ENCODE measurements around the gene ZNF396.

The ZNF396 gene

DNA sequence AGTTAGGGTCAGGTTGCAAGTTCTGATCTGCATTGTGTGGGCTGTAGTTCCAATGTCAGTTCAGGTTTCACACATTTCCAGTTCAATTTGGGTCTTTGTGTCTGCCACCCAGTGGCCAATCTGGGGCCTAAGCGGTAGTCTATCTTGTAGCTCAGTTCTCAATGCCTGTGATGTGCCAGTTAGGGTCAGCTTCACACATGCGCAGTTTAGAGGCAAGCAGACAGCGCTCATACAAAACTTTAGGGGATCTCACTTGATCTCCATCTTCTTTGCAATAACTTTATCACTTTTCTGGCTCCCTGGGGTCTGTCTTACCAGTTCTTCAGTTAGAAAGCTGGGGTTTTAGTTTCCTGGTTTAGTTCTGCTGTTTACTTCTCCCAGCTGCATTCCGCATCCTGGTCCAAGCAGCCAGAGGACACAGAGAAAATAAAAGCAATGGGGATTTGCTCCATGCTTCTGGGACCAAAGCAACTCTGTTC is 22.0 kb downstream of the ZNF396 start:
- H3K4me3 ChIP-seq (replicated peaks; ENCODE audit: insufficient read depth, low read length), result no peak overlapping the region
- peak; percentile 51 to 77 for DNase-seq (ENCODE audit: low read depth in 1 of 2, low spot score in 1 of 2)
- H3K27me3 ChIP-seq (ENCODE audit: insufficient read depth, poor library complexity, severe bottlenecking), result no peaks in the 10 kb centered on the region
- H3K27ac ChIP-seq (replicated peaks), result no peak overlapping the region
- TF ChIP-seq, protein P1, sequence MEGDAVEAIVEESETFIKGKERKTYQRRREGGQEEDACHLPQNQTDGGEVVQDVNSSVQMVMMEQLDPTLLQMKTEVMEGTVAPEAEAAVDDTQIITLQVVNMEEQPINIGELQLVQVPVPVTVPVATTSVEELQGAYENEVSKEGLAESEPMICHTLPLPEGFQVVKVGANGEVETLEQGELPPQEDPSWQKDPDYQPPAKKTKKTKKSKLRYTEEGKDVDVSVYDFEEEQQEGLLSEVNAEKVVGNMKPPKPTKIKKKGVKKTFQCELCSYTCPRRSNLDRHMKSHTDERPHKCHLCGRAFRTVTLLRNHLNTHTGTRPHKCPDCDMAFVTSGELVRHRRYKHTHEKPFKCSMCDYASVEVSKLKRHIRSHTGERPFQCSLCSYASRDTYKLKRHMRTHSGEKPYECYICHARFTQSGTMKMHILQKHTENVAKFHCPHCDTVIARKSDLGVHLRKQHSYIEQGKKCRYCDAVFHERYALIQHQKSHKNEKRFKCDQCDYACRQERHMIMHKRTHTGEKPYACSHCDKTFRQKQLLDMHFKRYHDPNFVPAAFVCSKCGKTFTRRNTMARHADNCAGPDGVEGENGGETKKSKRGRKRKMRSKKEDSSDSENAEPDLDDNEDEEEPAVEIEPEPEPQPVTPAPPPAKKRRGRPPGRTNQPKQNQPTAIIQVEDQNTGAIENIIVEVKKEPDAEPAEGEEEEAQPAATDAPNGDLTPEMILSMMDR (IDR thresholded peaks at IDR 0.05; ENCODE audit: insufficient read depth, low read length), result peak; percentile 76
- no peak for TF ChIP-seq SPI1 (IDR thresholded peaks at IDR 0.05; ENCODE audit: borderline replicate concordance, low read depth)
- TF ChIP-seq, protein P2, sequence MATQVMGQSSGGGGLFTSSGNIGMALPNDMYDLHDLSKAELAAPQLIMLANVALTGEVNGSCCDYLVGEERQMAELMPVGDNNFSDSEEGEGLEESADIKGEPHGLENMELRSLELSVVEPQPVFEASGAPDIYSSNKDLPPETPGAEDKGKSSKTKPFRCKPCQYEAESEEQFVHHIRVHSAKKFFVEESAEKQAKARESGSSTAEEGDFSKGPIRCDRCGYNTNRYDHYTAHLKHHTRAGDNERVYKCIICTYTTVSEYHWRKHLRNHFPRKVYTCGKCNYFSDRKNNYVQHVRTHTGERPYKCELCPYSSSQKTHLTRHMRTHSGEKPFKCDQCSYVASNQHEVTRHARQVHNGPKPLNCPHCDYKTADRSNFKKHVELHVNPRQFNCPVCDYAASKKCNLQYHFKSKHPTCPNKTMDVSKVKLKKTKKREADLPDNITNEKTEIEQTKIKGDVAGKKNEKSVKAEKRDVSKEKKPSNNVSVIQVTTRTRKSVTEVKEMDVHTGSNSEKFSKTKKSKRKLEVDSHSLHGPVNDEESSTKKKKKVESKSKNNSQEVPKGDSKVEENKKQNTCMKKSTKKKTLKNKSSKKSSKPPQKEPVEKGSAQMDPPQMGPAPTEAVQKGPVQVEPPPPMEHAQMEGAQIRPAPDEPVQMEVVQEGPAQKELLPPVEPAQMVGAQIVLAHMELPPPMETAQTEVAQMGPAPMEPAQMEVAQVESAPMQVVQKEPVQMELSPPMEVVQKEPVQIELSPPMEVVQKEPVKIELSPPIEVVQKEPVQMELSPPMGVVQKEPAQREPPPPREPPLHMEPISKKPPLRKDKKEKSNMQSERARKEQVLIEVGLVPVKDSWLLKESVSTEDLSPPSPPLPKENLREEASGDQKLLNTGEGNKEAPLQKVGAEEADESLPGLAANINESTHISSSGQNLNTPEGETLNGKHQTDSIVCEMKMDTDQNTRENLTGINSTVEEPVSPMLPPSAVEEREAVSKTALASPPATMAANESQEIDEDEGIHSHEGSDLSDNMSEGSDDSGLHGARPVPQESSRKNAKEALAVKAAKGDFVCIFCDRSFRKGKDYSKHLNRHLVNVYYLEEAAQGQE (IDR thresholded peaks at IDR 0.05; ENCODE audit: insufficient replicate concordance, low read depth), result no peak

DNA sequence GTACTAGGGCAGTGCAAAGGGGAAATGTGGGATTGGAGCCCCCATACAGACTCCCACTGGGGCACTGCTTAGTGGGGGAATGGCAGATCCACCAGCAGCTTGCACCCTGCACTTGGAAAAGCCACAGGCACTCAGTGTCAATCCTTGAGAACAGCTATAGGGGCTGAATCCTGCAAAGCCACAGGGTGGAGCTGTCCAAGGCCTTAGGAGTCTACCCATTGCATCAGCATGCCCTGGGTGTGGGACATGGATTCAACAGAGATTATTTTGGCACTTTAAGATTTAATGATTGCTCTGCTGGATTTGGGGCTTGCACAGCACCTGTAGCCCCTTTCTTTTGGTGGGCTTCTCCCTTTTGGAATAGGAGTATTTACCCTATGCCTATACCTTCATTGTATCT is 24.4 kb downstream of the ZNF396 start:
- no peaks in the 10 kb centered on the region for H3K27me3 ChIP-seq (ENCODE audit: insufficient read depth, poor library complexity, severe bottlenecking)
- TF ChIP-seq, protein P1 (IDR thresholded peaks at IDR 0.05; ENCODE audit: insufficient read depth, low read length), result no peak
- no peak for TF ChIP-seq POLR2AphosphoS5 (IDR thresholded peaks at IDR 0.05; ENCODE audit: low read depth)
- TF ChIP-seq GABPA (IDR thresholded peaks at IDR 0.05; ENCODE audit: low read depth), result no peak
- TF ChIP-seq SPI1 (IDR thresholded peaks at IDR 0.05; ENCODE audit: borderline replicate concordance, low read depth), result no peak
- TF ChIP-seq, protein P2 (IDR thresholded peaks at IDR 0.05; ENCODE audit: insufficient replicate concordance, low read depth), result peak; percentile 67
- no peak overlapping the region for H3K4me3 ChIP-seq (replicated peaks; ENCODE audit: insufficient read depth, low read length)
- DNase-seq (ENCODE audit: low read depth in 1 of 2, low spot score in 1 of 2), result no peak
- H3K27ac ChIP-seq (replicated peaks), result no peak overlapping the region

DNA sequence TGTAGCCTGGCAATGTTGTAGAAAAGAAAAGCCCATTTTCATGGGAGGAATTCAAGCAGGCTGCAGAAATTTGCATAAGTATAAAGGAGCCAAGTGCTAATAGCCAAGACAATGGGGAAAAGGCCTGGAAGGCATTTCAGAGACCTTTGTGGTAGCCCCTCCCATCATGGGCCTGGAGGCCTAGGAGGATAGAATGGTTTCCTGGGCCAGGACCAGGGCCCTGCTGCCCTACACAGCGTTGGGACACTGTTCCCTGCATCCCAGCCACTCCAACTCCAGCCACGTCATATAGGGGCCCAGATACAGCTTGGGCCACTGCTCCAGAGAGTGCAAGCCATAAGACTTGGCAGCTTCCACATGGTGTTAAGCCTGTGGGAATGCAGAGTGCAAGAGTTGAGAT is 24.9 kb downstream of the ZNF396 start:
- Histone ChIP-seq H3K4me3 (replicated peaks; ENCODE audit: insufficient read depth, low read length) (no peak overlapping the region), H3K27me3 (ENCODE audit: insufficient read depth, poor library complexity, severe bottlenecking) (no peaks in the 10 kb centered on the region), H3K27ac (replicated peaks) (no peak overlapping the region)
- no peak for TF ChIP-seq GABPA (IDR thresholded peaks at IDR 0.05; ENCODE audit: low read depth)
- TF ChIP-seq, protein P1 (IDR thresholded peaks at IDR 0.05; ENCODE audit: insufficient read depth, low read length), result no peak
- TF ChIP-seq, protein P2 (IDR thresholded peaks at IDR 0.05; ENCODE audit: insufficient replicate concordance, low read depth), result no peak
- TF ChIP-seq SPI1 (IDR thresholded peaks at IDR 0.05; ENCODE audit: borderline replicate concordance, low read depth), result no peak
- no peak for TF ChIP-seq POLR2AphosphoS5 (IDR thresholded peaks at IDR 0.05; ENCODE audit: low read depth)
- DNase-seq (ENCODE audit: low read depth in 1 of 2, low spot score in 1 of 2), result no peak
